HepG2 (cell line): ENCODE data around the gene LAMA5. TPM values are rescaled to one million over a fixed set of nuclear protein-coding genes. Genes with fewer than 3 reads are reported as not detected.

ENCODE experiments used
- ATAC-seq: fragments of 200-7000 bp; cut with Tn5 transposase; 3 replicates; pipeline ENCODE4 v1.9.1; 2020; ENCODE audit warnings: mild to moderate bottlenecking, moderate library complexity
- BruUV-seq: library from RNA; stranded (reverse); fragments of 400-500 nt; replicated peaks from 2 replicates; lab custom pipeline; 2021; lab: Mats Ljungman, UMichigan
- CTCF ChIA-PET: fragments of 300-600 bp; formaldehyde crosslinking; extraction: SDS; loops from one replicate; lab custom pipeline; 2021; ENCODE audit warnings: low total read pairs, inconsistent platforms, low intra/inter-chr PET ratio; lab: Yijun Ruan, JAX
- POLR2A ChIA-PET: fragments of 350-600 bp; sonication (Branson Sonifier 250); formaldehyde crosslinking; loops from one replicate; lab custom pipeline; 2020; ENCODE audit warnings: antibody characterized with exemption, inconsistent platforms; lab: Yijun Ruan, JAX
- DNase-seq: peaks from one replicate; pipeline ENCODE4 v3.0.0-alpha.2; 2015; ENCODE audit warnings: low spot score
- FAIRE-seq: peaks from 3 replicates; lab custom pipeline; 2011; peaks lifted over from hg19 to GRCh38; lab: Jason Lieb, UNC
- H2AFZ ChIP-seq: one replicate; pipeline ENCODE4 v1.6.1; 2011; ENCODE audit warnings: low read length, inconsistent platforms
- H3K27ac ChIP-seq: fragments of 300-600 bp; 3 replicates; pipeline ENCODE4 v1.8.0; 2011; ENCODE audit warnings: mixed run types, mild to moderate bottlenecking, mixed read lengths, low read length, inconsistent platforms; ENCODE audit not compliant: insufficient read depth; ENCODE audit errors: extremely low read length
- H3K27me3 ChIP-seq, 2 experiments: fragments of 200-600 bp in 1 of 2; 2 replicates in 1 of 2; 3 replicates in 1 of 2; pipeline versions ENCODE4 v1.6.0 to v1.8.0; 2011; ENCODE audit warnings: low read length in 2 of 2, mild to moderate bottlenecking in 2 of 2, moderate library complexity in 2 of 2, inconsistent platforms in 1 of 2; ENCODE audit not compliant: insufficient read depth in 2 of 2, control insufficient read depth in 1 of 2
- H3K36me3 ChIP-seq, 2 experiments: fragments of 200-600 bp in 1 of 2; replicated peaks in 1 of 2; 2 replicates in 1 of 2; 3 replicates in 1 of 2; pipeline versions ENCODE4 v1.5.1 to v1.8.0; 2011; ENCODE audit warnings: low read length in 2 of 2, inconsistent platforms in 1 of 2; ENCODE audit not compliant: insufficient read depth in 2 of 2, control insufficient read depth in 1 of 2
- H3K4me1 ChIP-seq: 2 replicates; pipeline ENCODE4 v1.5.1; 2012; ENCODE audit warnings: low read length, inconsistent platforms; ENCODE audit not compliant: insufficient read depth
- H3K4me2 ChIP-seq: 2 replicates; pipeline ENCODE4 v1.6.0; 2011; ENCODE audit warnings: low read depth, low read length, inconsistent platforms
- H3K4me3 ChIP-seq, 3 experiments: fragments of 200-600 bp in 1 of 3; sonication (generic), shearing (Covaris generic) in 1 of 3; replicated peaks in 1 of 3; 2 replicates each; pipeline ENCODE4 v1.5.1; 2011 to 2016; ENCODE audit warnings: low read length in 3 of 3, inconsistent platforms in 2 of 3, low read depth in 2 of 3, mild to moderate bottlenecking in 2 of 3, control low read depth in 1 of 3, mixed read lengths in 1 of 3; ENCODE audit not compliant: insufficient read depth in 1 of 3
- H3K79me2 ChIP-seq: one replicate; pipeline ENCODE4 v1.6.1; 2011; ENCODE audit warnings: low read length, inconsistent platforms; ENCODE audit not compliant: insufficient read depth
- H3K9ac ChIP-seq: 2 replicates; pipeline ENCODE4 v1.6.0; 2011; ENCODE audit warnings: mild to moderate bottlenecking, low read depth, low read length, inconsistent platforms; ENCODE audit not compliant: insufficient read depth
- H3K9me3 ChIP-seq: 2 replicates; pipeline ENCODE4 v1.5.1; 2012; ENCODE audit warnings: mild to moderate bottlenecking, low read length
- H4K20me1 ChIP-seq: 2 replicates; pipeline ENCODE4 v1.6.0; 2011; ENCODE audit warnings: inconsistent platforms, mild to moderate bottlenecking, low read length, moderate library complexity; ENCODE audit not compliant: insufficient read depth
- DR1 ChIP-seq: sonication (generic); formaldehyde crosslinking; IDR thresholded peaks from 2 replicates; pipeline ENCODE4 v1.8.0; 2021; ENCODE audit warnings: mild to moderate bottlenecking, missing genetic modification reagents, inconsistent platforms
- GMEB2 ChIP-seq: IDR thresholded peaks from 2 replicates; pipeline ENCODE4 v1.6.1; 2016; ENCODE audit warnings: missing biosample characterization, missing genetic modification reagents, low read depth
- GTF3A ChIP-seq: sonication (generic); formaldehyde crosslinking; conservative IDR thresholded peaks from 2 replicates; pipeline ENCODE4 v1.4.0; 2020; ENCODE audit warnings: mild to moderate bottlenecking, missing genetic modification reagents
- JUND ChIP-seq: sonication (generic); formaldehyde crosslinking; IDR thresholded peaks from 2 replicates; pipeline ENCODE4 v1.8.0; 2022; ENCODE audit warnings: mild to moderate bottlenecking, missing genetic modification reagents
- KDM5B ChIP-seq: sonication (generic); formaldehyde crosslinking; IDR thresholded peaks from 2 replicates; pipeline ENCODE4 v1.4.0; 2020; ENCODE audit warnings: missing genetic modification reagents, mild to moderate bottlenecking, borderline replicate concordance
- MXD1 ChIP-seq: sonication (generic); formaldehyde crosslinking; IDR thresholded peaks from 2 replicates; pipeline ENCODE4 v1.4.0; 2020; ENCODE audit warnings: mild to moderate bottlenecking, missing genetic modification reagents
- POGZ ChIP-seq: sonication (generic); formaldehyde crosslinking; IDR thresholded peaks from 2 replicates; pipeline ENCODE4 v1.4.0; 2020; ENCODE audit warnings: mild to moderate bottlenecking, missing genetic modification reagents
- RBM39 ChIP-seq: fragments of 200-400 bp; formaldehyde crosslinking; IDR thresholded peaks from one replicate; pipeline ENCODE4 v1.6.1; 2018; ENCODE audit warnings: antibody characterized with exemption, mild to moderate bottlenecking, low read depth, low read length; ENCODE audit not compliant: poor library complexity, severe bottlenecking
- TARDBP ChIP-seq: sonication (generic); formaldehyde crosslinking; IDR thresholded peaks from 2 replicates; pipeline ENCODE4 v1.8.0; 2022; ENCODE audit warnings: mild to moderate bottlenecking, missing genetic modification reagents
- ZBTB4 ChIP-seq: sonication (generic); formaldehyde crosslinking; IDR thresholded peaks from 2 replicates; pipeline ENCODE4 v1.4.0; 2020; ENCODE audit warnings: missing genetic modification reagents, mild to moderate bottlenecking, borderline replicate concordance
- ZFP90 ChIP-seq: sonication (generic); formaldehyde crosslinking; IDR thresholded peaks from 2 replicates; pipeline ENCODE4 v1.8.0; 2022; ENCODE audit warnings: missing genetic modification reagents, mild to moderate bottlenecking, inconsistent platforms, borderline replicate concordance
- ZFX ChIP-seq: sonication (generic); formaldehyde crosslinking; IDR thresholded peaks from 2 replicates; pipeline ENCODE4 v1.4.0; 2020; ENCODE audit warnings: mild to moderate bottlenecking, low read depth, missing genetic modification reagents, moderate library complexity
- ZNF205 ChIP-seq: IDR thresholded peaks from 2 replicates; pipeline ENCODE4 v1.6.1; 2018; ENCODE audit warnings: missing biosample characterization, missing genetic modification reagents
- ZNF556 ChIP-seq: sonication (generic); formaldehyde crosslinking; IDR thresholded peaks from 2 replicates; pipeline ENCODE4 v1.4.0; 2020; ENCODE audit warnings: mild to moderate bottlenecking, missing genetic modification reagents, borderline replicate concordance
- ZNF704 ChIP-seq: sonication (generic); formaldehyde crosslinking; IDR thresholded peaks from 2 replicates; pipeline ENCODE4 v1.8.1; 2023; ENCODE audit warnings: mild to moderate bottlenecking, inconsistent platforms, moderate library complexity, missing genetic modification reagents, borderline replicate concordance
- WGBS: methylation state at CpG from one replicate; pipeline ENCODE4 v1.1.6; 2017; ENCODE audit warnings: low lambda C conversion rate; 5-methylcytosine and 5-hydroxymethylcytosine counted together
- in situ Hi-C: cut with HindIII; loops from 2 replicates; pipeline ENCODE4 v1.10.0; 2017; ENCODE audit warnings: low pct_unique_long_range_greater_than_20kb; ENCODE audit not compliant: extremely low pct_ligation_motif_present
- intact Hi-C: fragments of 100-400 bp; cut with micrococcal nuclease; formaldehyde crosslinking; loops from one replicate; pipeline ENCODE4 v1.10.0; 2022; ENCODE audit not compliant: unreplicated experiment
- polyA plus RNA-seq, 8 experiments: library from polyadenylated mRNA; depleted of rRNA in 3 of 8; stranded (reverse) in 7 of 8; unstranded in 1 of 8; fragments of >200 nt; fragmentation: Illumina TruSeq in 4 of 8; extraction: Trizol in 4 of 8; gene quantifications; 2 replicates each; pipeline versions ENCODE4 v1.2.1 to v1.2.3, GENCODE V29; 2011 to 2016; ENCODE audit warnings: low read depth in 4 of 8, missing spikeins in 1 of 8, mixed read lengths in 1 of 8; ENCODE audit not compliant: insufficient read depth in 1 of 8
- total RNA-seq, 5 experiments: library from RNA; depleted of rRNA; stranded (reverse); fragments of >200 nt; fragmentation: Illumina TruSeq; extraction: Trizol; gene quantifications; 2 replicates each; pipeline ENCODE4 v1.2.3, GENCODE V29; 2016; ENCODE audit warnings: low read depth in 1 of 5

LAMA5 gene
- total and polyA plus RNA-seq, 2 of the 13 experiments (the other 11 are each of a cell fraction or from before 2014, with no cell fraction given) = 21.0 to 44.7 TPM

- Histone ChIP-seq H3K9me3 (no peaks in the 10 kb centered on the region), H3K9ac (peak overlapping the region; percentile 48; the same call in 1 of the 2 replicates), H2AFZ (no peak overlapping the region), H4K20me1 (peaks cover 20% of the 10 kb centered on the region; the same call in 1 of the 2 replicates), H3K27ac (peak overlapping the region; percentile 56), H3K4me1 (peaks cover 56% of the 10 kb centered on the region), H3K27me3 (no peaks in the 10 kb centered on the region), H3K36me3 (peaks cover 37 to 40% of the 10 kb centered on the region in 2 experiments), H3K79me2 (peaks cover 18% of the 10 kb centered on the region), H3K4me2 (peak overlapping the region; percentile 62), H3K4me3 (peak overlapping the region in 1 of 3 experiments; percentile 19; a peak in 1 of 6 replicates)
- ATAC-seq (peak; percentile 57), FAIRE-seq (peak; percentile 78), DNase-seq (peak; percentile 56)
- WGBS = 56% methylated on average over 8 of the region's 16 CpGs
- BruUV-seq = no TSS peak
- CTCF ChIA-PET = no interaction called here
- intact Hi-C loops = loop anchor here (2.0 kb wide), 1 partner anchor 17 kb away; no protein-coding TSS in a partner anchor
- POLR2A ChIA-PET = interaction anchor here (1.0 to 5.8 kb wide), 4 partner anchors 11 to 50 kb away, joined by 3 to 62 read pairs (median 5); partner anchors contain the start of gene LAMA5
- in situ Hi-C loops = no loop called here
- peak; percentile 75 for TF ChIP-seq KDM5B (CRISPR knock-in tag)
- no peak for TF ChIP-seq GMEB2 (CRISPR knock-in tag)
- TF ChIP-seq ZFP90 = 0 out of 2 replicates have a peak, but pooled peaks have one; percentile 22
- TF ChIP-seq ZNF556 (CRISPR knock-in tag) = 0 out of 2 replicates have a peak, but pooled peaks have one; percentile 46
- peak; percentile 9; the same call in 1 of the 2 replicates for TF ChIP-seq ZNF205 (CRISPR knock-in tag)
- 0 out of 2 replicates have a peak, but pooled peaks have one; percentile 73 for TF ChIP-seq TARDBP (CRISPR knock-in tag)
- peak; percentile 78 for TF ChIP-seq ZFX (CRISPR knock-in tag)
- peak; percentile 39; the same call in 1 of the 2 replicates for TF ChIP-seq POGZ (CRISPR knock-in tag)
- 0 out of 2 replicates have a peak, but pooled peaks have one; percentile 33 for TF ChIP-seq MXD1
- no peak for TF ChIP-seq GTF3A
- TF ChIP-seq DR1 (CRISPR knock-in tag) = peak; percentile 57
- TF ChIP-seq RBM39 = peak; percentile 53
- TF ChIP-seq ZNF704 (CRISPR knock-in tag) = 0 out of 2 replicates have a peak, but pooled peaks have one; percentile 10
- TF ChIP-seq ZBTB4 (CRISPR knock-in tag) = no peak
- TF ChIP-seq JUND (CRISPR knock-in tag) = peak; percentile 28; the same call in 1 of the 2 replicates
These were observed 13.7 kb downstream of the LAMA5 start for GRCh38 chr20:62353289-62354030.
